ENCODE data around the gene IFT80.

GRCh38 chr3:160369784-160370183 lies 29.2 kb downstream of the IFT80 start:
- TF ChIP-seq CTCF (conservative IDR thresholded peaks at IDR 0.05), result no peak
- TF ChIP-seq EZH2 (IDR thresholded peaks at IDR 0.05; ENCODE audit: low read depth), result no peak

Data from PC-9 (cell line).